Activated T-cell treated with anti-CD3 and anti-CD28 coated beads for 1 hour (primary cell): ENCODE data around the gene UQCRHL.

Experiments used
- DNase-seq: peaks from one replicate; pipeline ENCODE4 v3.0.0-alpha.2; 2020; ENCODE audit warnings: low read depth

UQCRHL gene

DNA sequence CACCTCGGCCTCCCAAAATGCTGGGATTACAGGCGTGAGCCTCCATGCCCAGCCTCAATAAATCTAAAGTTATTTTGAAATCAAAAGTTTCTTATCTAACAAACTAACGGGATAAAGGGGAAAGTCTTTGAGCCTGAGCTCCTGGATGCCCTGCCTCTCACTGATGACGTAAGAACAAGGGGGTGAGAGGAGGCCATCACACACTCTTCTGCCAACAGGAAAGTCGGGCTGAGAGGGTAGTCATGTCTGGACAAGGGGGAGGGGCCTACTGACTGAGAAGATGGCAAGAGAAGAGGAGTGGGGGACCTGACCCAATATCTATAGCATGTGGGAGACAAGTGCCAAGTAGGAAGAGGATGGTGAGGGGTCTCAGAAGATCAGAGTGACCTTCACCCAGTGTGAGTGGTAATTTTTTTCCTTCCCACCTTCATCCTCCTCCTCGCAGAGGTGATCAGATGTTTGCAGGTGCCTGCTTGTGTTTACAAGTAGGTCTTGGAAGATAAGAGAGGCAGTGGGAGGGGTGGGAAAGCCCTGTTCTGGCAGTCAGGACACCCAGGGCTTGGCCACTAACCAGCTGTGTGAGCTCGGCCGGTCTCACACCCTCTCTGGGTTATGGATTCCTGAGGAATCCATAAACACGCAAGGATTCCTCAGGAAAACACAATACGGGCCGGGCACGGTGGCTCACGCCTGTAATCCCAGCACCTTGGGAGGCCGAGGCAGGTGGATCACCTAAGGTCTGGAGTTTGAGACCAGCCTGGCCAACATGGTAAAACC is 9.6 kb downstream of the UQCRHL start:
- no peak for DNase-seq

DNA sequence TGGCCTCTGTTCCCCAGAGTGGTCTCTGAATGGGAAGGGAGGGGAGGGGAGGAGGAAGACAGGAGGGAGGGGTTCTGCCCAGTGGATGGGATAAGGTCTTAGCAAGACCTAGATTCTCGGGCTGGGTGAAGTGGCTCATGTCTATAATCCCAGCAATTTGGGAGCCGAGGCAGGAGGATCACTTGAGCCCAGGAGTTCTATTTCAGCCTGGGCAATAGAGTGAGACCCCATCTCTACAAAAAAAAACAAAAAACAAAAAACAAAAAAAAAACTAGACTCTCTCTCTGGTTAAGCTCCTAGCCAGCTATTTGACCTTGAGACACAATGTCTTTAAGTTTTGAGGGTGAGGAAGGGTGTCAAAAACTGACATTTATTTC is 11.4 kb downstream of the UQCRHL start:
- DNase-seq = no peak

DNA sequence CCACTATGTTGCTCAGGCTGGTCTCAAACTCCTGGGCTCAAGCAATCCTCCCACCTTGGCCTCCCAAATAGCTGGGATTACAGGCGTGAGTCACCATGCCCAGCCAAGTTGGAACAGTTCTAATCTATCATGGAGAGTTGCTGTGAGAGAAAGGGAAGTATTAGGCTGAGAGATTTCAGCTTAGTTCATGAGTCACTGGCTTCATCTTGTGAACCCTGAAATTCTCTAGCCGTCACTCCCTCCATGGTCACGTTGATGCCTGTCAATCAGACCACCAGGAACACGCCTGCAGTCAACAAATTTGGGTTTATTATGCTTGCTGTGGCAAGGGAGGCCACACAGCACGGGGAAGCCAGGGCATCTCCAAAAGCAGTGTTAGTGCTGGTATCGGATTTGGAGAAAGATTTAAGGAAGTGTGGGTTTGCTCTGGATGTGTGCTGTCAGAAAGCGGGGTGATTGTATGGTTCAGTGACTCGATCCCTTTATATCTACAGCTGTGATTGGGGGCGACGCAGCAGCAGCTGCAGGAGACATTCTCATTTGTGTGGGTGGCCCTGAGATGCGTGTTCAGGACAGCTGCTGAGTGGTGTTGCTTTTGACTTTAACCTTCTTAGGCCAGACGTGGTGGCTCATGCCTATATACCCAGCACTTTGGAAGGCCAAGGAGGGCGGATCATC is 18.7 kb downstream of the UQCRHL start:
- DNase-seq = no peak

DNA sequence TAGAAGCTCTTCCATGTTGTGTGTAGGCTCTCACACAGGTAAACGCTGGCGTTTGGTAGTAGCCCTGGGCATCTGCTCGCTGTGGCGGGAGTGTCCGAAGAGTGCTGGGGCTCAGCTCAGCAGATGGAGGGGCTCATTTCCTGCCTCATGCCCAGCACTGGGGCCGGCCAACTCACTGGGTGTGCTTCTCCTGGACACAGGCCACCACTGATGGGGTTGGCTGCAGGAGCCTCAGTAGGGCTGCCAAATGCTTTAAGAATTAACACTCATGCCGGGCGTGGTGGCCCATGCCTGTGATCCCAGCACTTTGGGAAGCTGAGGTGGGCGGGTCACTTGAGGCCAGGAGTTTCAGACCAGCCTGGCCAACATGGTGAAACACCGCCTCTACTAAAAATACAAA is 20.9 kb downstream of the UQCRHL start:
- no peak for DNase-seq

DNA sequence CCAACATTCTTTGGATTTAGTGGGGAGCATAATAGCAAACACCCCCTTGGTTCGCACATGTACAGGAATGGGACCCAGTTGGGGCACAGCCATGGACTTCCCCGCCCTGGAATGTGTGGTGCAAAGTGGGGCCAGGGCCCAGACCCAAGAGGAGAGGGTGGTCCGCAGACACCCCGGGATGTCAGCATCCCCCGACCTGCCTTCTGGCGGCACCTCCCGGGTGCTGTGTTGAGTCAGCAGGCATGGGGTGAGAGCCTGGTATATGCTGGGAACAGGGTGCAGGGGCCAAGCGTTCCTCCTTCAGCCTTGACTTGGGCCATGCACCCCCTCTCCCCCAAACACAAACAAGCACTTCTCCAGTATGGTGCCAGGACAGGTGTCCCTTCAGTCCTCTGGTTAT is 21.8 kb downstream of the UQCRHL start:
- DNase-seq = no peak

DNA sequence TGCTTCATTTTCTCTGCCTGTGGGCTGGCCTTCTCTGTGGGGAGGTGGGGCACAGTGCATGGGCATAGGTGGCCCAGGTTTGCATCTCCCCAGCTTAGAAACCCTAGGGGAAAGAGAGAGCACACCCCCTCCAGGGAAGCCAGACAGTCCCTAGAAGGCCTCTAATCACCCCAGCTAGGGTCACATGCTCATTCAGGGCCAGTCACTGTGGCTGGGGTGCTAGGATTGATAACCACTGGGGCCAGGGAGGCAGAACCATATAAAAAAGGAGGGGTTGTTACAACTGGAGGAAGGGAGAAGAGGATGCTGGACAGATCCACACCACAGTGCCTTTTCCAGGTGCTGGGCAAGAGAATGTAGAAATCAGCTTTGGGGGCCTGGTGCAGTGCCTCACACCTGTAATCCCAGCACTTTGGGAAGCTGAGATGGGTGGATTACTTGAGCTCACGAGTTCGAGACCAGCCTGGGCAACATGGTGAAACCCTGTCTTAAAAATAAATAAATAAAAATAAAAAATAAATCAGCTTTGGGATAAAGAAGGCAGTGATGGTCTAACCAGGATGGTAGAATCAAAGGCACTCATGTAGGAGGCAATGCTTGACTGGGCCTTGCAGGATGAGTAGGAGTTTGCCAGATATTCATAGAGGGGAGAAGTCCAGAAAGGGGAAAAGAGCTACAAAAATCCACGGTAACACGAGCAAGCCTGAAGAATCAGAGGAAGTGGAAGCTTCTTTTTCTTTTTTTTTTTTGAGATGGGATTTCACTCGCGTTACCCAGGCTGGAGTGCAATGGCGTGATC is 29.3 kb downstream of the UQCRHL start:
- DNase-seq = no peak

DNA sequence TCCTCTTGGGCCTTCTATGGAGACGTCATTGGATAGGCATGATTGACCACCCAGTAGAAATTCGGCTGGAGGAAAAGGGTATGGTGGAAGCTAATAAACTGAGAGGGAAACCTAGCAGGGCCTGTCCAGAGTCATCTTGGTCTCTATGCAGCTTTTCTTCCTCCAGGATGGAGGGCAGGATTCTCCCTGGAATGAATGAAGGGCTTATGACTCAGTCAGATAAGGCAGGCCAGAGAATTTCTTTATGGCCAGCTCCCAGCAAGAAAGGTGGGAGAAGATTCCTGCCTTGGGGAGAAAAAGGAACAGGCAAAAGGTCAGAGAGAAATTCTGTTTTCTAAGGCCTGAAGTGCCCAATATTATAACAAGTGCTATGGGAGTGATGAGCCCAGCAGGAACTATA is 31.7 kb downstream of the UQCRHL start:
- no peak for DNase-seq

DNA sequence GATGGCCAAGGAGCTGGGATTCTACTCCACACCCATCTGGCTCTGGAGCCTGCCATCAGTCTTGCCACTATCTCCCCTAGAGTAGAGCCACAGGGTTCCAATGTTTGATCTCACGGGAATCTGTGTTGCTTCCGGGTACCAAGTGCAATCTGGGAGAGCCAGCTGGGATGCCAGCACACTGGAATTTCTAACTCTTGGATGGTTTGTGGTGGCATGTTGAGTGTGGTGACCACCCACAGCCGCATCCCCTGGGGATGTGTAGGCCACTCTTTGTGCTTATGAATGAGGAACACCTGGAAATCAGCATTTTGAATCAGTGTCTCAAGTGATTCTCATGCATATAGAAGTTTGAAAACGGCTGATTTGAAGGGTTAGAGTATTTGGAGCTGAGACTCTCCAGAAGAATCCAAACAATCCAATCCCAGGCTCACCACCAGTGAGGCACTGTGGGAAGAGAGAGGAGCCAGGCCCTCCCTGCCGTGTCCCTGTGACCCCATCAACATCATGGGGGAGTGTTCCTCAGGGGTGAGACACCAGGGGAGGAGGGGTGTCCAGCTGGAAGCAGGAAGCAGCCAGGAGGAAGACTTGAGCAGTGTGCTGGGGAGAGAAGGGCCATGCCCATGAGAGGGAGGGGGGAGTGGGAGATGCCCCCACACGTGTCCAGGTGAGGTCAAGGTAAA is 35.5 kb downstream of the UQCRHL start:
- DNase-seq = no peak

DNA sequence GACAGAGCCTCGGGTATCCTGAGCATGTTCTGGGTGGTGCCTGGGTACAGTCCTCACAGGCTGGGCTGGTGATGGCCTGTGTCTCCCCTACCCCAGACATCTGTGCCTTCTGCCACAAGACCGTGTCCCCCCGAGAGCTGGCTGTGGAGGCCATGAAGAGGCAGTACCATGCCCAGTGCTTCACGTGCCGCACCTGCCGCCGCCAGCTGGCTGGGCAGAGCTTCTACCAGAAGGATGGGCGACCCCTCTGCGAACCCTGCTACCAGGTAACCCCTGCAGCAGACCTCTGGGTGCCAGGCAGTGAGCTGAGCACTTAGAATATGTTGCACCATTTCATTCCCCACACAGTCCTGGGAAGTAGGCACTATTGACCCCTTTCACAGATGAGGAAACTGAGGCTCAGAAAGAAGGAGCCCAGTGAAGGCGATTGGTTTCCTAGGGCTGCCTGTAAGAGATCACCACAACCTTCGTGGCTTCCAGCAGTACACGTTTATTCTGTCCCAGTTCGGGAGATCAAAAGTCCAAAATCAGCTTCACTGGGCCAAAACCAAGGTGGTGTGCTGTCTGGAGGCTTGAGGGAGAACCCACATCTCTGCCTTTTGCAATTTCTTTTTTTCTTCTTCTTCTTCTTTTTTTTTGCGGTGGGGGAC is 37.0 kb downstream of the UQCRHL start:
- DNase-seq = no peak

DNA sequence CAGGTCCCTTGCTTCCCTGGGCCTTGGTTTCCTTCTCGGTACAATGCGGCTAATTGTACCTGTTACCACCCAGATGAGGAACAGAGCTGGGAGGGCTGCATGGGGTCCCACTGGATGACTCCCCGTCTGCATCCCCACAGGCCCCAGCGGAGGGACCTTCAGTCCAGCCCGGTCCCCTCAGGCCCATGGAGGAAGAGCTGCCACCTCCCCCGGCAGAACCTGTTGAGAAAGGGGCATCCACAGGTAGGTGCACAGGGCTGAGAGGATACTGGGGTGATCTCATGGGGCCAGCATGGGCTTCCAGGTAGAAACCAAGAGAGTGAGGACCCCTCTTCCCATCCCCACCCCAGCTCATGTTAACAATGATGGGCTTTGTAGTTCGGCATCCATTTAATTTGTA is 39.1 kb downstream of the UQCRHL start:
- DNase-seq = no peak

DNA sequence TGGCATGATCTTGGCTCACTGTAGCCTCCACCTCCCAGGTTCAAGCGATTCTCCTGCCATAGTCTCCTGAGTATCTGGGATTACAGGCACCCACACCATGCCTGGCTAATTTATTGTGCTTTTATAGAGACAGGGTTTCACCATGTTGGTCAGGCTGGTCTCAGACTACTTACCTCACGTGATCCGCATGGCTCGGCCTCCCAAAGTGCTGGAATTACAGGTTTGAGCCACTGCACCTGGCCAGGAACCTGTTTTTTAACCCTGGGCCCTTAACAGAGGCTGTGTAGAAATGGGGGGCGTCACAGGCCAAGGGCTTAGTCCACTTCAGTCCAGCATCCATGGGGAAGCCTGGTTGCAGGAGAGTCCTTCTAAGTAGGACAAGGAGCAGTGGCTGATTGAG is 39.5 kb downstream of the UQCRHL start:
- DNase-seq = no peak

DNA sequence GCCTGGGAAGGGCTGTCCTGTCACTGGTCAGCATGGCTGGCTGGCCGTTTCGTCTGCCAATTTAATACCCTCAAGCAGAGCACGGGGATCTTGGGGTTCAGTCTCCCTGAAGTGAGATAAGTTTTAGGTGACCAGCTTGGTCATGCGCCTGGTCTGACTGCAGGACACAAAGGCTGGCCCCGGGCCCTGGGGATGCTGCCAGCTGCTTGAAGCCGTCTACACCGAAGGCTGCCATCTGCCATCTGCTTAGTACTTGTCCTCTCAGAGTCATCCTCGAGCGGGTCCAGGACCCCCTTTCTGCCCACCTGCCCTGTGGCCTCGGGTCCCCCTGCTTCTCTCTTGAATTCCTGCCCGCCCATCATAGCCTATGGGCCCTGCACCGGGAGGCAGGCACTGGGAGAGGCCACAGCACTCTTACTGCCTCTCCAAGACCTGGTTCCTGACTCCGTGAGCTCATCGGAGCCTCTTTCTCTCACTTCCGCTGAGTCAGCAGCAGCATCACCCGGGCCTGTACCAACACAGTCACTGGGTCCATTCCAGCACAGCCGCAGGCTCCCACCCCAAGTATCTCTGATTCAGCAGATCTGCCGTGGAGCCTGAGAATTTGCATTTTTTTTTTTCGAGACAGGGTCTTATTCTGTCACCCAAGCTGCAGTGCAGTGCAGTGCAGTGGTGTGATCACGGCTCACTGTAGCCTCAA is 41.8 kb downstream of the UQCRHL start:
- DNase-seq = no peak

DNA sequence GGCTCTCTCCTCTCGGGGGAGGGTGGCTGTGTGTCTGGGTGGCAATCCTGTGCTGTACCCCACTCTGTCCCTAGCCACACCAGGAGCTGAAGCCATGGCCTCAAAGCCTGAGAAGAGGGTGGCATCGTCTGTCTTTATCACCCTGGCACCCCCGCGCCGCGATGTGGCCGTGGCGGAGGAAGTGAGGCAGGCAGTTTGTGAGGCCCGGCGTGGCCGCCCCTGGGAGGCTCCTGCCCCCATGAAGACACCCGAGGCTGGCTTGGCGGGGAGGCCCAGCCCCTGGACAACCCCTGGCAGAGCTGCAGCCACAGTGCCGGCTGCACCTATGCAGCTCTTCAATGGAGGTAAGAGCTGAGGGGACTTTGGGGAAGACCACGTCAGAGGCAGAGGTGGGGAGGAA is 42.6 kb downstream of the UQCRHL start:
- DNase-seq = no peak

DNA sequence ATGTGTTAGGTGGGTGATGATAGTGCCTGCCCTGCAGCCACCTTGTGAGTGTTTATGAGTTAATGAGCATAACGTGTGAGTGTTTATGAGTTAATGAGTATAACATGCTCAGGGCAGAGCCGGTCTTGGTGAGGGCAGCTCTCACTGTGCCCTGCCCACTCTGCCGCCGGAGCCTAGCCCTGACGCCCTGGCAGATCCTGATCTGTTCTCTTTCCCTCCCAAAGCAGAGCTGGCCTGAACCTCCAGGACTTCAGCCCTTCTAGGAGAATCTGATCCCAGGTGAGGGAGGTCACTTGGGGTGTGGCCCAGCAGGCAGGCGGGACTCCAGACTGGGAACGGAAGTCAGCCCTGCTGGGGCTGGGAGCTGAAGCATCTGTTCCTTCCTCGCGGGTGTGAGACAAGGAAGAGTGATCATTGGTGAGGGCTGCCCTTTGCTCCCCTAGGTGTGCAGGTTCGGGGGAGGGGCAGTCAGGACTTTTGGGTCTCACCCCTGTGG is 43.1 kb downstream of the UQCRHL start:
- DNase-seq = no peak

DNA sequence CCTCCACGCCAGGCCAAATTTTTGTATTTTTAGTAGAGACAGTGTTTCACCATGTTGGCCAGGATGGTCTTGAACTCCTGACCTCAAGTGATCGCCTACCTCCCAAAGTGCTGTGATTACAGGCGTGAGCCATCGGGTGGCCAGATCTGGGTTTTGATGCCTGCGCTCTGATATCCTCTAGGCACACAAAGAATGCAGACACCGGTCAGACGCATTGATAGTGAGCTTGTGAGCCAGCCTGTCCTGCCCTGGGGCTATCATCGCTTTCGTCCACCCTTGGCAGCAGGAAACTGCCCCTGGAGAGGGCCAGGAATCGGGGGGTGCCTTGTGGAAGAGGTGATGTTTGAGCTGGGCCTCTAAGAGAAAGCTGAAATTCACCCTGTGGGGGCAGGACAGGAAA is 44.9 kb downstream of the UQCRHL start:
- no peak for DNase-seq

DNA sequence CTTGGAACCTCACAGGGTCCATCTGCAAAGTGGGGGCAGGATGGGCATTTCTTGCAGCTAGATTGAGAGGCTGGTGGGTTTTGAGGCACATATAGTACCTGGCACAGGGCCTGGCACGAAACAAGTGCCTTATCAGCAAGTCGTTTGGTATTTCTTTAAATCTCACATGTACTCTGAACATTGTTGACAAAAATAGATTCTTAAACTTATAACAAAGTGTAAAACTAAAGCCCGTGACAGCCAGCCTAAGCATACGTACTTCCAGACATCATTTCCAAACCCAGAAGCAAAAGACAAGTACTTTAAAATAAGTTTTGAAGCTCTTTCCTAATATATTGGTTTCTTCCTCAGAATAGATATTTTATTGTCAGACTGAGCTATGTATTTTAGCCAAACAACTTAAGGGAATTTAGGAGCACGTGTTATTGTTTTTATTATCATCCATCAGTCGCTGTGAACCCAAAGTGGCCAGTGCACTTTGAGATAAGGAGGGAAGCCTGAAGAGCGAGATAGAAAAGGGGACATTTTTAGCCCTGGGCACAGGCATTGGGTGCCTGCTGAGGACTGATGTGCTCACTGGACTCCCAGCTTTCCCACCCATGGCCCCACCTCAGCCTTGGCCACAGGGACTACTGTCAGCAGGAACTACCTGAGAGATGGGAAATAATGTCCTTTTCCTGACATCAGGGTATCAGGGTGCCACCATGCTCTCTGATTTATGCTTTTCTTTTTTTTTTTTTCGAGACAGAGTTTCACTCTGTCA is 45.9 kb downstream of the UQCRHL start:
- DNase-seq = no peak

DNA sequence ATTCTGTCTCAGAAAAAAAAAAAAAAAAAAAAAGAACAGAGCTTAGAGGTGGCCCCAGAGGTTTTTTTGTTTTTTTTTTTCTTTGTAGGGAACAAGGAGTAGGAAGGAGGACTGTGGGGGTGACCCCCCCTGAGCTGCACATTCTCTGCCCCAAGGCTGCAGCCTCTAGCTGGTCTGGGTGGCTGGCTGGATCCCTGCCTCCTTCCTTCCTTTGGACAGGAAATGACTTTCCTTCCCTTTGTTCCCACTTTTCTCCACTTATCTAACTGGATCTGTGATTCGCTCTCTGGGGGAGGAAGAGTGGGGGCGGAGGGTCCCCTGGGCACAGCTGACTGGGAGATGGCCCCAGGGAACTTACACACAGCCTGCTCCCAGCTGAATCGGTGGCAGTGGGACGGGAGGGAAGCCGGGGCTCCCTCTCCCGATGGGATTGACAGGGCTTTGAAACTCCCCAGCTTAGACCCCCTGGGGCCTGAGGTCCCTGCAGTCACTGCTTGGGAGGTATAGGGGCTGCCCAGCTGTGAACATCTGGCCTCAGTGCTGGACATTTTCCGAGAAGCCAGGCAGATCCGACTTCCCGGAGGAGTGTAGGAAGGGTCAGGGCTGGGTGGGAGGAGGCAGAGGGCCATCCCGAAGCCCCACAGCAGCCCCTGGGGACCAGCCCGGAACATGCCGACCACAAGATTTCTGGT is 46.8 kb downstream of the UQCRHL start:
- DNase-seq = no peak

DNA sequence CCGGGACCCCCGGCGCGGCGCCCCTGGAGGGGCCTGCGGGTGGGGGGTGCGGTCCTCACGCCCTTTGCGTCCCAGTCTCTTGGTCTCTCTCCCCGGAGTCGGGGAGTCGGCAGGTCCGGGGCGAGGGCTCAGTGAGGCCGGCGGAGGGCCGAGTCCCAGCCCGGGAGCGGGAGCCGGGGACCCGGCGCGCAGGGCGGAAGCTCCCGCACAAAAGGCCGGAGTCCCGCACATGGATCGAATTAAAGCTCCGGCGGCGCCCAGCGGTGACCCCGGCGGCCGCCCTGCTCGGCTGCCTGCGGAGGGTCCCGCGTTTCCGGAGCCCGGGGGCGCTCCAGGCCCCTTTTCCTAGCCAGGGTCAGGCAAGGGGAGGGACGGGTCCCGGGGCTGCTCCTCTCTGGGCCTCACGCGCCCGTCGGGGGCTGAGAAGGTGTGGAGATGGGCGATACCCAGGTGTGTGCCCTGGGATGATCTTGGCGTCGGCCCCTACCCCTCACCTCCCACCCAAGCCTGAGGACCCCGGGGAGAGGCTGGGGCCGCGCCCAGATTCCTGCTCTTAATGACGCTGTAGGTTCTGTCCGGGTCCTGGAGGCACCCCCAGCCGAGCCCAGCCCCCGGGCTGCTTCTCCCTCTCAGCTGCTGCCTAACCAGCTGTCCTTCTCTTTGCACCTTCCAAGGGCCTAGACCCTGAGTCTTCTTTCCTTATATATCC is 48.3 kb downstream of the UQCRHL start:
- no peak for DNase-seq

DNA sequence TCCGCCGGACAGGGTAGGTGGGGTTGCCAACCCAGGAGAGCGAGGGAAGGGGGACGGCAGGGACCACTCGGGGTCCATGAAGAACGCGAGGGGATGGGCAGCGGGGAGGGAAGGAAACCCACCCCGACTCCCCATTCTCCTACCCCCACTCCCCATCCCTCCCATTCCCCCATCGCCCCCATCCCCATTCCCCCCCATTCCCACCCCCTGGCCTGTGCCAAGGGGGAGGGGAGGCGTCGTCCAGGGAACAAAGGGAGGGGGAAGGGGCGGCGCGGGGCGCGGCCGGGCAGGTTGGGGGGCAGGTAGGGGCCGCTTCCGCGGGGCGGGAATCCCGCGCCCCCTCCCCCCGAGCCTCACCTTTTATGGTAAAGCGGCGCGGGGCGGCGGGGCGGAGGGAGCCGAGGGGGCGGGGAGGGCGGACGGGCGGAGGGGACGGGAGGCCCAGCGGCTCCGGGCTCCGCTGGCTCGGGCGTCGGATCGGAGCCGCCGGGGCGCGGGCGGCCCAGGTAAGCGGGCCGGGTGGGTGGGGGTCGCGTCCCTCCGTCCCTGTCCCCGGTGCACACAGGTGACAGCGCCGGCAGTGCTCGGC is 49.0 kb downstream of the UQCRHL start, which contains the start of gene FBLIM1:
FBLIM1 (plus strand) TSS at position 453 of the 589 bp plus-strand sequence. CDS start 6,189 bp downstream, outside the sequence.
- no peak for DNase-seq
